LNCAP (cell line): ENCODE results near the gene ADCY10.

ENCODE experiments used
- CTCF ChIP-seq: fragments of 450-650 bp; IDR thresholded peaks from 2 replicates; pipeline ENCODE4 v1.5.1; 2017; ENCODE audit warnings: mild to moderate bottlenecking

ADCY10 gene

DNA sequence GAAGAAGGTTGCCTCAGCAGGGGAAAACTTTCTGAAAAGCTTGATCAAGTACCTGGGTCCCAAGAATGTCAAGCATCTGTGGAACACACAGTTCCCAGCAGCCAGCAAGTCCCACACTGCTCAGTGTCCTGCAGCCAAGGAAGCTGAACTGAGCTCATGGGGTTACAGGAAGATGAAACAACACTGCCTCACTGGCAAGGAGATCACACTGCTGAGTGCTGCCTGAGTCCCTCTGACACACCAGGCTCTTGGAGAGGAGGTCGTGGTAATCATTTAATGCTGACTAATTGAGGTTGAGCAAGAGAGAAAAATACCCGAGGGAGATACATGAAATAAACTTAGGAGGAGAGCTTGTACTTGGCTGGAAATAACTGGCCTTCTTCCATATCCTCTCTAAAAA is 116.9 kb downstream of the ADCY10 start:
- no peak for TF ChIP-seq CTCF

GRCh38 chr1:167795810-167796740 is 117.9 kb downstream of the ADCY10 start:
- no peak for TF ChIP-seq CTCF

DNA sequence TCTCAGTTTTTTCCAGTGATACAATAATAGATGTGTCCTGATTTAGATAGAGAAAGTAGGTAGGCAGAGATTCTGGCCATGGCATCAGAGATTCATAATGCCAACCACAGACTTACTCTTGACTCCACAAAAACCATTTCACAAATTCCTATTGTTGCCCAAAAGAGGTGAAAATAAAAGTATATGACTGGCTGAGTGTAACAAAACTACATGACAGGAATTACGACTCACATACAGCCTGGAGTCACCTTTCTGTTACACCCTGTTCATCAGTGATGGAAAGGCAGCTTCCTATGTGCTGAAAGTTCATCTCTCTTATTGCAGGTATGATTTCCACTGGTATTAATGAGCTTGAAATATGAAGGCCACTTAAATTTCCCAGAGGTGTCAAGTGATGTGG is 119.9 kb downstream of the ADCY10 start:
- no peak for TF ChIP-seq CTCF

DNA sequence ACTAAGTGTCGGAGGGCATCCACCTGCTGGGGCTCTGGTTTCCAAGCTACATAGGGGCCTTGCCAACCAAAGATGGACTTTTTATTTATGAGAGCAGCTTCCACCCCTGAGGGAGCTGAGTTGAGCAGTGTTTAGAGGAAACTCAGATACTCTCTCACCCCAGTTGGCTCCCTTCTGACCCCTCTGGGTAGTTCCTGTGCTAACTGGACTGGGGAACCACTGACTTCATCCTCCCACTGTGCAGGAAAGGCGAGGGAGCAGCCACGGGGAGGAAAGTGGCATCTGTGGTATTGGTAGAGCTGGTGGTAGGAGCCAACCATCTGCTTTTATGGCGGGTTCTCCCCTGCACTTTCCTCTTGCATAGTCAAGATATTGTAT is 121.8 kb downstream of the ADCY10 start:
- TF ChIP-seq CTCF, result no peak

- no peak for TF ChIP-seq CTCF
Measured at GRCh38 chr1:167791281-167792187, 122.4 kb downstream of the ADCY10 start.

DNA sequence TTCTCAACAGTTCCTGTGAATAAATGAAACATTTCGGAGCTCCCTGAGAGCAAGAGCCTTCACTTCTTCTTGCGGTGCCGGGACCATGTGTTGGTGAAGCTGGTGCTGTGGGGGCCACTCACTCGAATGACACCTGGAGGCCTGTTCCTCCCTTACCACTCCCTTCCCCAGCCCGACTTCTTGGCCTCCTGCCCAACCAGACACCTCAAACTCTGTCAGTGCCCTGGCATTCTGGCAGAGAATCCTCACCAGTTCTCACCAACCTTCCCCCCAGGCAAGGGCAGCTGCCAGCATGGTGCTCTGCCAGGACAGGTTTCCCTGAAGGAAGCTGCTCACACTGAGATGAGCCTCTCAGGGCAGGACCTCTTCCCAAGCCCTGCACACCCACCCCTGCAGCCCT is 123.8 kb downstream of the ADCY10 start:
- TF ChIP-seq CTCF, result no peak

DNA sequence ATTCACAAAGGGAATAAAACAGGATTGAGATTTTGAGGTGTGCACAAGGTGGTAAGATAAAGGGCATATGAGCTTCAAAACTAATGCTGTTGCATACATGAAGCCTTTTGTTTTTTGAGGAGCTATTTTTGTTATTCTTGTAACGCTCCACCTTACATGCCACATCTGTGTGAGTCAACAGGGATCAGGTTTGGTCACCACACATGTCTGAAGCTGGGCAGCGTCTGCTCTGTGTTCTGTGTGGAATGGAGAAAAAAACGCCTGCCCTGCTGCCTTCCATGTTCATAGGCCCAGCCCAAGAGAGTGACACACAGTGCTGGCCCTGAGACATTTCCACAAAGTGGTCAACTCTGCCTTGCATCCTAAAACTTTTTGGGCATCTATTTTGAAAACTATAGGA is 124.4 kb downstream of the ADCY10 start:
- TF ChIP-seq CTCF, result no peak
